ENCODE data around the gene SRSF4.

DNA sequence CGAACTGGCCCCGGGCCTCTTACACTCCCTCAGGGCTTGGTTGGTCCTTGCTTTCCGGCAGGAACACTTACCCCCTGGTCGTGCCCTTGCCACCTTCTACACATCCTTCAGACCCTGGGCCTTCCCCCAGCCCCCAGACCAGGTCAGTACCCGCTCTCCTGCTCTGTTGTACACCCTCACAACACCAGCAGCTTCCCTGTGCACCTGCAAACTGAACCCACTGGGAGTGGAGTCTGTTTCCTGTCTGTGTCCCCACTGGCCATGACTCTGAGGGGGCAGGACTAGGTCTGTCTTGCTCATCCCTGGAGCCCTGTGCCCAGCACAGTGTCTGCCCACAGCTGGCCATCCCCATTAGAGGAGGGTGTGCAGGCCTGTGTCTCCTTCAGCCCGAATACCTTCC is 55.9 kb downstream of the SRSF4 start:
- no peak for TF ChIP-seq EZH2 (IDR thresholded peaks at IDR 0.05)
- TF ChIP-seq POLR2AphosphoS5 (IDR thresholded peaks at IDR 0.05; ENCODE audit: borderline replicate concordance, low read depth, low read length): no peak

Measured in SK-N-MC (cell line).